ENCODE measurements around the gene FGF9. TPM values are rescaled to one million over a fixed set of nuclear protein-coding genes. Genes with fewer than 3 reads are reported as not detected.
A peak's percentile ranks its signal among the peaks of the same experiment; 100 is the strongest.

The FGF9 gene
- total and polyA plus RNA-seq, 10 of the 15 experiments (the other 5 are each of a cell fraction or from before 2014, with no cell fraction given) = 0.05 to 1.5 (median 0.83) TPM

- Histone ChIP-seq H3K36me3 (ENCODE audit: control insufficient read depth in 2 of 2, insufficient read depth in 2 of 2, low read length in 1 of 2) (no peaks in the 10 kb centered on the region), H3K4me1 (ENCODE audit: control insufficient read depth, insufficient read depth, low read length) (peaks cover 23% of the 10 kb centered on the region), H3K4me3 (peak overlapping the region; percentile 75; the same call in 1 of the 2 replicates), H3K4me2 (ENCODE audit: control insufficient read depth, insufficient read depth) (peak overlapping the region; percentile 100), H3K79me2 (ENCODE audit: control insufficient read depth, insufficient read depth, low read length) (no peaks in the 10 kb centered on the region), H3K9ac (ENCODE audit: control insufficient read depth, insufficient read depth, low read length) (no peak overlapping the region), H3K9me3 (replicated peaks; ENCODE audit: control insufficient read depth, insufficient read depth, low read length) (no peaks in the 10 kb centered on the region; the same call in 2 of the 3 replicates), H3K27ac (ENCODE audit: control insufficient read depth, insufficient read depth) (no peak overlapping the region), H2AFZ (ENCODE audit: control insufficient read depth, low read depth, low read length) (no peak overlapping the region), H4K20me1 (ENCODE audit: control insufficient read depth, insufficient read depth) (no peaks in the 10 kb centered on the region), H3K27me3 (replicated peaks in 1 of 2; ENCODE audit: control insufficient read depth in 2 of 2, insufficient read depth in 2 of 2, low read length in 1 of 2) (peaks cover 15 to 37% of the 10 kb centered on the region in 2 experiments)
- no peak for DNase-seq (ENCODE audit: low read depth, low spot score)
- POLR2A ChIA-PET = no interaction called here
- RAD21 ChIA-PET (ENCODE audit: unreplicated experiment) = no interaction called here
- CTCF ChIA-PET = interaction anchor here (0.6 to 1.1 kb wide), 2 partner anchors 34 to 1028 kb away, joined by 3 read pairs; no protein-coding TSS in a partner anchor
- in situ Hi-C loops (cut with MboI) (no loop called here), intact Hi-C loops (cut with micrococcal nuclease; ENCODE audit: unreplicated experiment) (loop anchor here (5.0 kb wide), 2 partner anchors 391 to 446 kb away; no protein-coding TSS in a partner anchor)
- SMC1A ChIA-PET (ENCODE audit: uncharacterized antibody, unreplicated experiment) = no interaction called here
- TF ChIP-seq IRF4 (IDR thresholded peaks at IDR 0.05; ENCODE audit: low read depth, low read length) = no peak
- TF ChIP-seq BACH1 (IDR thresholded peaks at IDR 0.05; ENCODE audit: borderline replicate concordance) = no peak
- no peak for TF ChIP-seq CREB1 (IDR thresholded peaks at IDR 0.05; ENCODE audit: low read depth)
- no peak for TF ChIP-seq MTA2 (IDR thresholded peaks at IDR 0.05; ENCODE audit: low read depth)
- no peak for TF ChIP-seq NR2F1 (conservative IDR thresholded peaks at IDR 0.05)
- no peak for TF ChIP-seq RAD51 (IDR thresholded peaks at IDR 0.05)
- TF ChIP-seq SRF (IDR thresholded peaks at IDR 0.05; ENCODE audit: low read depth in 2 of 2, low read length in 2 of 2) = no peak
- no peak for TF ChIP-seq USF1 (IDR thresholded peaks at IDR 0.05; ENCODE audit: borderline replicate concordance, extremely low read length, insufficient read depth, low read depth, low read length)
- no peak for TF ChIP-seq HDAC2 (IDR thresholded peaks at IDR 0.05)
- TF ChIP-seq ZNF274 (IDR thresholded peaks at IDR 0.05; ENCODE audit: insufficient read depth, insufficient read length) = no peak
- 4% methylated on average over 15 of the region's 15 CpGs for WGBS (ENCODE audit: insufficient coverage, insufficient replicate concordance, low lambda C conversion rate, missing lambda C conversion rate)
- no peak for FAIRE-seq
- no peak for ATAC-seq
- no TSS peak for BruUV-seq (replicated peaks)
Observed at GRCh38 chr13:21671620-21672286, 880 bp downstream of the FGF9 start.

Data from GM12878 (cell line).